ENCODE measurements around the gene ATG4A.
A peak's percentile ranks its signal among the peaks of the same experiment; 100 is the strongest.

ATG4A gene

DNA sequence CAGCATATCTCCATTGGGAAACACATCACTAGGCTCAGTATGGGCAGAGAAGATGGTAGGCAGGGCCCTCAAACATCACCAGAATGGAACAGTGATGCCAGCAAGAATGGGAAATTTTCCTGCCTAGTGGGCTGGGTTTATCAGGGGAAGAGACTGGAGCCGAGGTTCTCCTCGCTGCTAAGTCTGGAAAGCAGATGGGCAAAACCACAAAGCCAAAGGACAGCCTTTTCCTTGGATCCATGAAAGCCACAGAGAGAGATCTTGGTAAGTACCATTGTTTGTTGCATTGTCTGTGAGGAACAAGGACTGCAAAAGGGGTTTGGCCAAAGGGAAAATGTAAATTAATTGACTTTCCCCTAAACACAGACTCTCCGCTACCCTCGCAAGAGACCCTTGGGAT is 80.1 kb downstream of the ATG4A start:
- no peak for DNase-seq

DNA sequence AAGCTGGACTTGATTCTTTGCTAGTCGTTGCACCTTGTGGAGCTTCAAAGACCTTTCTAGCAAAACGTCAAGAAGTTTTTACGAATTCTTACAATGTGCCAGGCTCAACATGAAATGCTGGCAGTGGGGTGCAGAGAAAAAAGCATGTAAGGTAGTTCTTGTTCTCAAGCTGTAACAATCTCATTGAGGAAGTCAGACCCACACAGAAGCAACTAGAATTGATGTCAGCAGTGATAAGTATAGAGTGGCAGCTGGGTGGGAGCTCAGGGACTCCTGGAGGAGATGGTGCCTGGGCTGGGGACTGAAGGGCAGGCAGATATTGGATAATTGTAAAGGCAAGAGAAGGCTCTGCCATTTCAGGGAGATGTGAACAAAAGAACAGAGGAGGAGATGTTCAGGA is 82.3 kb downstream of the ATG4A start:
- DNase-seq: no peak

DNA sequence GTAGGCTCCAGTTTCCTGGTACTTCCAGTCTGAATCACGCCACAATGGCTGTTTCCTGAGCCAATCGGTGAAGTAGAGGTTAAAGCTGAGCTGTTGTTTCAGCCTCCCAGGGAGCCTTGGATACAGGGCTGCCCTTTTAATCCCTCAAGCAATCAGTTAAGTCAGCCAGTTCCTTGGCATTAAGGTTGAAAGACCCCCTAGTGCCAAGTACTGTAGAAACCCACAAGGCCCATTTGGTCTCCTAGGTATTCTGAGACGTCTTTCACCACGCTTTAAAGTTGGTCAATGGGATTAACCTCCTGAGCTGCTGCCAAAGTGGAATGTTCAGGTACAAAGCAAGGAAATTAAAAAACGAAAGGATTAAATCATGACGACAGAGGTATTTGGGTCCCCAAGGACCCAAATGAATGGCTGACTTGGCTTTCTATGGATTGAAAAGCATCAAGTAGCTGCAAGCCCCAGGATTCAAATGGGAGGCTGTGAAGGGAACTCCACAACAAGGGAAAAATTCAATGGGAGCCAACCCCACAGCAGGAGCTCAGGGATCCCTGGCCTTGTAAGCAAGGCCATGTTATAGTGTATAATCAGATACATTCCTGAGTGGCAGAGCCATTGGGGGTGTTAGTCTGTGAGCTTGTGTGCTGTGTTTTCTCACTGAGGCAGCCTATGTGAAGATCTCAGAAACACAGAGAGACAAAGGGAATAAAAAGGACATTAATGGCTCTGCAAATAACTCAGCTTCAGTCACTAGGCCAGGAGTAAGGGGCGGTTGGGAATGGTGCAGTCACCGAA is 86.0 kb downstream of the ATG4A start:
- no peak for DNase-seq

DNA sequence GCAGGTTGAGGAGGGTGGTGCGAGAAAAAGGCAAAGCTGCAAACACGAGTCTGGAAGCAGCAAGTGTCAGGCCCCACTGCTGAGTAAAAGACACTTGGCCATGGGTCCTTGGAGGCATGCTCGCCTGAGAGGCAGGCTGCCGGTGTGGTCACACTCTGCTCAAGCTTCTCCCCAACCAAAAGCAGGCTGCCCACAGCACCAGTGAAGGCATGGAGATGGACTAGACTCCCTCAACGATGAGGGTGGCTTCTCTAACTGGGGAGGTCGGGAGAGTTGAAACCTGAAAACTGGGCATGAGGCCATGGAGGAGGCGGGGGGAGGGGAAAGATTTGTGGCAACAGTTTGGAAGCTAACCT is 86.5 kb downstream of the ATG4A start:
- DNase-seq: no peak

DNA sequence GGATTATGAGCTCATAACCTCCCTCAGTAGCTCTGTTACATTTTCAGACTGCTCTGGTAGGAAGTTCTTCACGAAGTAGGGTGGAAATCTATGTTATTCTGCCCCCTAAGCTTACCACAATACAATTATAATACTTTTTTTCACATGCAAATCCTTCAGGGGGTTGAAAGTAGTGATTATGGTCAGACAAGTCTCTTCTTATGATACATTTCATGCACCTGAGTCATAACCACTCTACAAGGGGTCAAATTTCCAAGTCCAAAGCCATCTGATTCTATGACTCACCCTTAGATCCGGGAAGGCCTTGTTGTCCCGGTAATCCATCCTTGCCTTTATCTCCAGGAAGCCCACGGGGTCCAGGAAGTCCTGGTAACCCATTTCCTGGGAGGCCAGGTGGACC is 95.2 kb downstream of the ATG4A start:
- no peak for DNase-seq

DNA sequence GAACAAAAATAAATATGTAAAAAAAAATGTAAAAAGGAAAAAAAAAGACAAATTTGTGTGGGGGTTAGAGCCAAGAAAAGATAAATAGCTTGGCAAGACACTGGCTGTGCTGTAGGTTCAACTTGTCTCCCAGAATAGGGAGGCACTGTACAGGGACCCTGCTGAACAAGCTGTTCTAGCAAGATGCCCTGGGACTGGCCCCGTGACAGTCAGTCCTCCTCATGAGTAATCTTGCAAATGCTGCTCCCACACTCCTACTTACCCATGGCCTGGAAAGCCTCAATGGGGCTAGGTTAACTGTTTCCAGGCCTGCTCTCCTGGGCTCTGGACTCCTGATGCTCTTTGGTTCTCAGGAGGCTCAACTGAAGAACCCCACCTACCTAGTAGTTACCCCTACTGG is 106.8 kb downstream of the ATG4A start:
- DNase-seq: no peak

DNA sequence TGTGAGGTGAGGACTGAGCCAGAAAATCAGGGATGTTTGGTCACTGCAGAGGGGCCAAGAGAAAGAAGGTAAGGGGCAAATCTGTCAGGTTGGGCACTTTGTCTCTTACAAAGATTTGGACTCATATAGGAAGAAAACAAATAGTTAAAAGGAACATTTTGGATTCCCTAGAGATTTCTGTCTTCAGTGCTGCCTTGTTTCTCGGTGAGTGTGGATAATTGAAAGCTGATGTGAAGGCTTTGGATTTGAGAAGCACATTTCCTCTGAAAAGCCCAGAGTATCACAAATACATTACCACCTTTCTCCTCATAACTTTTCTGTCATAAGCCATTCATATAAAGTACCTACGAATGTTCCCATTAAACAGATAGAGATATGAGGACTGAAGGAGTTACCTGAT is 107.5 kb downstream of the ATG4A start:
- DNase-seq: no peak

DNA sequence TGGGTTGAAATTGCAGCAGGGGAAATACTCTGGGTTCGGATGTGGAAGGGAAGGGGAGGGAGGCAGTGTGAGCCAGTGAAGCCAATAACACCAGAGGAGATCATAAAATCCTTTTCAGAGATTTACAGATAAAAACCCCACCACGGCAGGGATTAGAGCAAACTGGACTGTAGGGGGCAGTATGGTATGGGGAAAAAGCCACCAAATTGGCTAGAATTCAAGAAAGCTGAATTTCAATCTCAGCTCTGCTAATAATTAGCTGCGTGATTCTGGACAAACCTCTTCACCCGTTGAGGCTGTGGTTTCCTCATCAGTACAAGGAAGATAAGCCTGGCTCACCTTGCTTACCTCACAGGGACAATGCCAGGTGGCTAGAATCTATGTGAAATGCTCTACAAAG is 108.1 kb downstream of the ATG4A start:
- peak; percentile 24 for DNase-seq

DNA sequence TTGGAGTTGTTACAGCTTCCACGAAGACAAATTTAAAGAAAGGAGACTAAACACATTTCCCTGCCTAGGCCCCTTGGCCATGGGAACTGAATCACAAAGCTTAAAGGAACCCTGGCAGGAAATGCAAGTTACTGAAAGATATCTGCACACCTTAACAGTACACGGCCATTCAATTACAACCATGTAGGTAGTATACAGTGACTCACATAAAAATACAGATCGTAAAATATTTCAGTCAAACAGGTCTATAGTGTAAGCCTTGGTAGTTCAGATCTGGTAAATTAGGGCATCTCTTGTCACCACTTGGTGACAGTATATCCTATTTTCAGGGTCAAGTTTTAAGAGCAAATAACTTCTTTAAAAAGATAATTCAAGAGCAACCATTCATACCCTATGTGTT is 112.0 kb downstream of the ATG4A start:
- no peak for DNase-seq

Data from stimulated activated CD8-positive, alpha-beta memory T cell treated with anti-CD3 and anti-CD28 coated beads, Interleukin-4, amount 100 ng/mL, for 48 hours (primary cell).